Measurements from ENCODE around the gene TMEM89. TPM values are rescaled to one million over a fixed set of nuclear protein-coding genes. Genes with fewer than 3 reads are reported as not detected.
A peak's percentile ranks its signal among the peaks of the same experiment; 100 is the strongest.

TMEM89 gene
- total RNA-seq, 1 donor from 2014 or later = 0.70 TPM

DNA sequence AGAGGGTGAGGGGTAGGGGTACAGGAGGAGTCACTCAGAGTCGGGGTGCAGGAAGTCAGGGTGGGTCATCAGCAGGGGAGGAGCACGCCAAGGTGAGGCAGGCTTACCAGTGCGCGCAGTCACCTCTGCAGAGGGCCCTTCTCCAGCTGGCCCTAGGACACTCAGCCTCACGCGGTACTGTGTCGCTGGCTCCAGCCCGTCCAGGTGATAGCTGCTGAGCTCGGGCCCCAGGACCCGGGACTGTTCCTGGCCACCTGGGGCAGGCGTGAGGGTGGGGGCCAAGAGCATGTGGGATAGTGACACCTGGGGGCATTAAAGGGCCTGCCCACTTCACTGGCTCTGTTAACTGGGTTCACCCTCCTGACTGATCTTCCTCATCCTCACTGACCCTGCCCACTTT is 33.9 kb downstream of the TMEM89 start:
- TF ChIP-seq, protein P1, sequence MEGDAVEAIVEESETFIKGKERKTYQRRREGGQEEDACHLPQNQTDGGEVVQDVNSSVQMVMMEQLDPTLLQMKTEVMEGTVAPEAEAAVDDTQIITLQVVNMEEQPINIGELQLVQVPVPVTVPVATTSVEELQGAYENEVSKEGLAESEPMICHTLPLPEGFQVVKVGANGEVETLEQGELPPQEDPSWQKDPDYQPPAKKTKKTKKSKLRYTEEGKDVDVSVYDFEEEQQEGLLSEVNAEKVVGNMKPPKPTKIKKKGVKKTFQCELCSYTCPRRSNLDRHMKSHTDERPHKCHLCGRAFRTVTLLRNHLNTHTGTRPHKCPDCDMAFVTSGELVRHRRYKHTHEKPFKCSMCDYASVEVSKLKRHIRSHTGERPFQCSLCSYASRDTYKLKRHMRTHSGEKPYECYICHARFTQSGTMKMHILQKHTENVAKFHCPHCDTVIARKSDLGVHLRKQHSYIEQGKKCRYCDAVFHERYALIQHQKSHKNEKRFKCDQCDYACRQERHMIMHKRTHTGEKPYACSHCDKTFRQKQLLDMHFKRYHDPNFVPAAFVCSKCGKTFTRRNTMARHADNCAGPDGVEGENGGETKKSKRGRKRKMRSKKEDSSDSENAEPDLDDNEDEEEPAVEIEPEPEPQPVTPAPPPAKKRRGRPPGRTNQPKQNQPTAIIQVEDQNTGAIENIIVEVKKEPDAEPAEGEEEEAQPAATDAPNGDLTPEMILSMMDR (IDR thresholded peaks at IDR 0.05) = no peak
- Mint-ChIP-seq H3K4me3 (ENCODE audit: unreplicated experiment) (no peak overlapping the region), H3K4me1 (ENCODE audit: low read depth) (no peaks in the 10 kb centered on the region), H3K27me3 (ENCODE audit: low read depth) (no peaks in the 10 kb centered on the region), H3K9me3 (ENCODE audit: low read depth) (no peaks in the 10 kb centered on the region), H3K27ac (ENCODE audit: unreplicated experiment) (peak overlapping the region; percentile 8), H3K36me3 (ENCODE audit: low read depth) (peaks cover 8% of the 10 kb centered on the region)
- no peak for DNase-seq (ENCODE audit: low spot score)

DNA sequence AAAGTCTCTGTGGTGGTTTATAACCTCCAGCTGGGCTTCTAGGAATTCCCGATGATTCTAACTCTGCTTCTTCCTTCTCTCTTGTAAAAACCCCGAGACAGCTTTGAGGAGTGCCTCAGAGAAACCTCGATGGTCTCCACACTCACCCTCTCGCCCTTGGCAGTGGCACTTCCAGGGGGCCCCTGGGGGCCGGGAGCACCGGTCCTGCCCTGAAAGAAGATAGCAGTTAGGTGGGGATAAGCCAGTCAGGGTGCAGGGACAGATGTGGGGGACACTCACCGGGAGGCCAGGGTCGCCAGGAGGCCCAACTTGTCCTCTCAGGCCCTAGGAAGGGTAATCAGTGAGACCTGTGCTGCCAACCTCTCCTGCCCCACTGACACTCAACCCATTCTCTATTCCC is 36.2 kb downstream of the TMEM89 start:
- Mint-ChIP-seq H3K4me3 (ENCODE audit: unreplicated experiment) (no peak overlapping the region), H3K36me3 (ENCODE audit: low read depth) (peaks cover 10% of the 10 kb centered on the region), H3K27ac (ENCODE audit: unreplicated experiment) (no peak overlapping the region), H3K4me1 (ENCODE audit: low read depth) (no peaks in the 10 kb centered on the region), H3K9me3 (ENCODE audit: low read depth) (no peaks in the 10 kb centered on the region), H3K27me3 (ENCODE audit: low read depth) (no peaks in the 10 kb centered on the region)
- TF ChIP-seq, protein P1 (IDR thresholded peaks at IDR 0.05) = no peak
- DNase-seq (ENCODE audit: low spot score) = no peak

DNA sequence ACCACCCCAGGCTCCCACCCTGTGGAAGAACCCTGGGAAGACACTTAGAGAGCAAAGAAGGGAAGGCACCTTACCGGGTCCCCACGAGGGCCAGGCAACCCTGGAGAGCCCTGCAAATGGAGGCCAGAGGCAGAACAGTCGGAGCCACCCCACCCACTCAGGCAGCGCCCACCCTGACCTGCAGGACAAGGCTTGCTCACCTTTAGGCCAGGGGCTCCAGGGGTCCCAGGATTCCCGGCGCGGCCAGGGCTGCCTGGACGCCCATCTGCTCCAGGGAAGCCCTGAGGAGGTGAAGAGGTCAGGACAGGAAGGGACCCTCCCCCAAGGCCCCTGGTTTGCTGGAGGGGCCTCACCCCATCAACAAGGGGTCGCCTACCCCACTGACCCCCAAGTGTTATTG is 36.7 kb downstream of the TMEM89 start:
- Mint-ChIP-seq H3K27ac (ENCODE audit: unreplicated experiment) (no peak overlapping the region), H3K9me3 (ENCODE audit: low read depth) (no peaks in the 10 kb centered on the region), H3K4me1 (ENCODE audit: low read depth) (no peaks in the 10 kb centered on the region), H3K27me3 (ENCODE audit: low read depth) (no peaks in the 10 kb centered on the region), H3K4me3 (ENCODE audit: unreplicated experiment) (no peak overlapping the region), H3K36me3 (ENCODE audit: low read depth) (peaks cover 10% of the 10 kb centered on the region)
- TF ChIP-seq, protein P1 (IDR thresholded peaks at IDR 0.05) = no peak
- no peak for DNase-seq (ENCODE audit: low spot score)

DNA sequence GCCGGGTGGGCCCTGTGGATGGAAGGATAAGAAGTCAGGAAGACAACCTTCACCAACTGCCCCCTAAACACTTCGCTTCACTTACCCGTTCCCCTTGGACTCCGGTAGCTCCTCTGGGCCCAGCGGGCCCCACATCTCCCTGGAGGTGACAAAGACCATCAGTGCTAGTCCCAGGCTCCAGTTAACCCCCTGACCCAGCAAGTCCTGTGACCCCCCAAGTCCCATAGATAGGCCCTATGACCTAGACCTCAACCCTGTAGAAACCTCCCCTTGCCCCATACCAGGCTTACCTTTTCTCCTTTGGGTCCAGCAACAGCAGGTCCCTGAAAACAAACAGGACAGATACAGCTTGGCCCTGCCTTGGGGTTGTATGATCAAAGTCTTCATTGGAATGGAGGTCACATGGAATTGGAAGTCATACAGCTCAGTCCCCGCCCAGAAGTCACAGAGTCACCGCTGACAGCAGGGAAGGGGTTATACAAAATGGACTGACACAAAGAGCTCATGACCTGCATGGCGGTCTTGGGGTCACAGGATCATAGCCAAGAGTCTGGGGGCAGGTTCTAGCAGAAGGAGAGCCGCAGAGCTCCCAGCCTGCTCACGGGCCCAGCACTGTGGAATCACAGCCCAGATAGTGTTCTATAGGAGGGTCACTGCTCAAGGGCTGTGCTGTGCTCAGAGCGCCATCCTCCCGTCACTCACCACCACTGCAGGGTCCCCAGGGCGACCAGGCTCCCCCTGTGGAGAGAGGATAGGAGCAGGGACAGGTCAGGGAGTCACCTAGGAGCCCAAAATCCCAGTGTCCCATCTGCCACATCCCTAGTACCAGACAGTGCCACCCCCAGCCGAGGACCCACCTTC is 39.7 kb downstream of the TMEM89 start:
- no peak overlapping the region for H3K4me3 Mint-ChIP-seq (ENCODE audit: unreplicated experiment)
- no peaks in the 10 kb centered on the region for H3K9me3 Mint-ChIP-seq (ENCODE audit: low read depth)
- H3K27me3 Mint-ChIP-seq (ENCODE audit: low read depth) = no peaks in the 10 kb centered on the region
- no peak overlapping the region for H3K27ac Mint-ChIP-seq (ENCODE audit: unreplicated experiment)
- TF ChIP-seq, protein P1 (IDR thresholded peaks at IDR 0.05) = no peak
- H3K36me3 Mint-ChIP-seq (ENCODE audit: low read depth) = peaks cover 12% of the 10 kb centered on the region
- H3K4me1 Mint-ChIP-seq (ENCODE audit: low read depth) = no peaks in the 10 kb centered on the region
- no peak for DNase-seq (ENCODE audit: low spot score)

DNA sequence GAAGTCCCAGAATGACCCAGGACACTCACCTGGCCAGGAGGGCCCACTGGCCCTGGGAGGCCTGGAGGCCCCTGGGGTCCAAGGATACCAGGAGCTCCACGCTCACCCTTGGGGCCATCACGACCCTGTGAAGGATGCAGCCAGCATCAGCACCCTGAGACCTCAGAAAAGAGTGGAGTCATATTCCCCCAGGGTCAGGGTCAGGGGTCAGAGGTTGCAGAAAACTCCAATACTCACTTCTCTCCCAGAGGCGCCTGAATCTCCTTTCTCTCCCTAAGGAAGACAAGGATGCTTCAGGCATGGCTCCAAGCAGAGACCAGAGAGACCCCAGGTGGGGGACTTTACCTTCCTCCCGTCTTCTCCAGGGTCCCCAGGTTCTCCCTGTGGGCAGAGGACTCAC is 44.9 kb downstream of the TMEM89 start:
- Mint-ChIP-seq H3K27me3 (ENCODE audit: low read depth) (no peaks in the 10 kb centered on the region), H3K27ac (ENCODE audit: unreplicated experiment) (no peak overlapping the region), H3K36me3 (ENCODE audit: low read depth) (peaks cover 8% of the 10 kb centered on the region), H3K9me3 (ENCODE audit: low read depth) (no peaks in the 10 kb centered on the region), H3K4me3 (ENCODE audit: unreplicated experiment) (no peak overlapping the region), H3K4me1 (ENCODE audit: low read depth) (no peaks in the 10 kb centered on the region)
- DNase-seq (ENCODE audit: low spot score) = no peak
- TF ChIP-seq, protein P1 (IDR thresholded peaks at IDR 0.05) = no peak

Data from chondrocyte (in vitro differentiated cells).